Type B pancreatic cell (in vitro differentiated cells): Measurements from ENCODE around the gene PRPF38B. TPM values are rescaled to one million over a fixed set of nuclear protein-coding genes. Genes with fewer than 3 reads are reported as not detected.

Source experiments
- DNase-seq: peaks from one replicate; pipeline ENCODE4 v3.0.0; 2021; ENCODE audit warnings: mixed read lengths; ENCODE audit not compliant: unreplicated experiment; ENCODE audit errors: extremely low spot score
- H3K27ac Mint-ChIP-seq: 2 replicates; pipeline ENCODE4 v1.8.0; 2021; ENCODE audit warnings: mild to moderate bottlenecking, mixed read lengths
- H3K27me3 Mint-ChIP-seq: 2 replicates; pipeline ENCODE4 v1.8.0; 2021; ENCODE audit warnings: mixed read lengths
- H3K36me3 Mint-ChIP-seq: 2 replicates; pipeline ENCODE4 v1.8.0; 2021; ENCODE audit warnings: mixed read lengths
- H3K4me1 Mint-ChIP-seq: one replicate; pipeline ENCODE4 v1.8.0; 2021; ENCODE audit warnings: mixed read lengths; ENCODE audit not compliant: unreplicated experiment
- H3K4me3 Mint-ChIP-seq: 2 replicates; pipeline ENCODE4 v1.8.0; 2021; ENCODE audit warnings: mild to moderate bottlenecking, mixed read lengths
- H3K9me3 Mint-ChIP-seq: 2 replicates; pipeline ENCODE4 v1.8.0; 2021; ENCODE audit warnings: mixed read lengths
- CTCF ChIP-seq: fragments of 200-600 bp; sonication (generic); conservative IDR thresholded peaks from 2 replicates; pipeline ENCODE4 v1.5.0; 2021; ENCODE audit warnings: antibody characterized with exemption, mild to moderate bottlenecking
- total RNA-seq: library from RNA; stranded (reverse); gene quantifications from 2 replicates; pipeline ENCODE4 v1.2.1, GENCODE V29; 2021; ENCODE audit warnings: low replicate concordance

Gene PRPF38B
- total RNA-seq, 1 donor from 2014 or later: 45.6 TPM

DNA sequence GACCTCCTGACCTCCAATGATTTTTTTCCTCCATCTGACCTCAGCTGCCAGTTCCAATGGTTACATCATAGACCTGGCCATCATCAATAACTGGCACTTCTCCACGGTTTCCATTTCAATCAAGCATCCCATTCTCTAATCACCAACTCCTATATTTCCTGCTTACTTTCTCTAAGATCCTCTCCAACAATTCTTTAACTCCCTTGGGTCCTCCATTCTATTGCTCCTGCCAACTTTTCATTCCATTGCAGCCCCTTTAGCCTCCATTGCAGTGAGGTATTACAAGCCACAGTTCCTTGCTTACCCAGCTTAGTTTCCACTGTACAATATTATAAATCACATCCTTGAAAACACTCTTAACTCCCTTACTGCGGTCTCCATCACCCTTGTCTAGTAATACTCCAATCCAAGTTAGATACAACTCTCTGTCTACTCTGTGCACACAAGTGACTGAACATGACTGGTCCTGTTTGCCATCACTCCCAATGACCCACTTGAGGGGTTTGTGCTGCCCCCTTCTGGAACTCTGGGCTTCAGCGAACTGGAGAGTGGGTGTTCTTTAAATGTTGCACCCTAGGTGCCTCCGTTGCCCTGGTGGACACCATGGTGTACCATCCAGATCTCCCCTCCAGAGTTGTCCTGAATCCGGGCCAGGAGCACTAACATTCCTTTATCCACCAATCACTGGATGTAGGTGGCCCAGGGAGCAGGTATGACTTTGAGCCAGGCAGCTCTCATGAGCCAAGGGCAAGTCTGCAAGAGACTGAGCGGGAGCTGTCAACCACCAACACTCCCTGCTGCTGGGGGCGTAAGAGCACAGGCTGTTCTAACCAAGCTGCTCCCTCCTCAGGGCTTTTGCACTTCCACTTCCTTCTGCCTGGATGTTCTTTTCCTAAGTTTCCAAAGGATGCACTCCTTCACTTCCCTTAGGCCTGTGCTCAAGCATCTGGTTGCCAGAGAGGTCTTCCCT, 16.9 kb downstream of the PRPF38B start:
- H3K27me3 Mint-ChIP-seq: peaks cover 19% of the 10 kb centered on the region
- H3K36me3 Mint-ChIP-seq: no peaks in the 10 kb centered on the region
- no peaks in the 10 kb centered on the region for H3K9me3 Mint-ChIP-seq
- no peak overlapping the region for H3K27ac Mint-ChIP-seq
- H3K4me1 Mint-ChIP-seq: no peaks in the 10 kb centered on the region
- peak; percentile 31 for TF ChIP-seq CTCF
- no peak overlapping the region for H3K4me3 Mint-ChIP-seq
- DNase-seq: no peak

GRCh38 chr1:108712606-108713150, 20.6 kb downstream of the PRPF38B start, which contains the start of gene FNDC7:
FNDC7 (plus strand) TSS chr1:108712908; CDS start chr1:108712934, 26 bp downstream.
- Mint-ChIP-seq H3K27ac (no peak within 1 kb of the TSS), H3K9me3 (no peaks in the 10 kb centered on the region), H3K36me3 (no peaks in the 10 kb centered on the region), H3K27me3 (peaks cover 26% of the 10 kb centered on the region), H3K4me1 (no peaks in the 10 kb centered on the region), H3K4me3 (no peak within 1 kb of the TSS)
- no peak for TF ChIP-seq CTCF
- no peak for DNase-seq

DNA sequence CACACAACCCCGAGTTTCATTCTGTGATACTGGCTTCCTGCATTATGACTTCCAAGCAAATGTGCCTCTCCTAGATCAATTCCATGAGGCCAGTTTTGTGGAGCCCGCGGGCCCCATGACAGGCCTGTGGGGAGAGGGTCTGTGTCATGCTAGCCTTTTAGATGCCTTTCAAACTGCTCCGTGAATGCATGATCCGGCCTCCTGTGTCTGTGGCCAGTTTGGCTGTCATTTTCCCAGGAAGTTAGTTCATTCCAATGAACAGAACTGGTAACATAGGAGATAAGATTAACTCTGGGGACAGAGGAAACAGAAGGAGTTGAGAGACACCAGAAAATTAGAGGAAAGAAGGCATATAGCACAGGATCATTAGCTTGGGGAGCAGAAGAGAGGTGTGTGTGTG, 23.8 kb downstream of the PRPF38B start:
- Mint-ChIP-seq H3K27me3 (peaks cover 23% of the 10 kb centered on the region), H3K27ac (no peak overlapping the region), H3K36me3 (no peaks in the 10 kb centered on the region), H3K9me3 (no peaks in the 10 kb centered on the region), H3K4me1 (no peaks in the 10 kb centered on the region), H3K4me3 (no peak overlapping the region)
- DNase-seq: no peak
- no peak for TF ChIP-seq CTCF

GRCh38 chr1:108716437-108717230, 24.5 kb downstream of the PRPF38B start:
- no peak overlapping the region for H3K27ac Mint-ChIP-seq

More at GRCh38 chr1:108716437-108717230, 24.5 kb downstream of the PRPF38B start:
- Mint-ChIP-seq H3K4me1 (no peaks in the 10 kb centered on the region), H3K4me3 (no peak overlapping the region), H3K36me3 (no peaks in the 10 kb centered on the region), H3K9me3 (no peaks in the 10 kb centered on the region), H3K27me3 (peaks cover 23% of the 10 kb centered on the region)
- DNase-seq: no peak
- TF ChIP-seq CTCF: no peak
